Skin epidermis (tissue), 12 donors: ENCODE data around the gene ADGRL3.

ENCODE experiments used
- H3K27ac ChIP-seq, 21 experiments: fragments of 200-600 bp; sonication (generic) in 11 of 21; one replicate each; pipeline ENCODE4 v1.5.0; 2020; ENCODE audit warnings: mild to moderate bottlenecking in 3 of 21, inconsistent platforms in 2 of 21, moderate library complexity in 2 of 21
- H3K4me3 ChIP-seq, 7 experiments: fragments of 200-600 bp; sonication (generic) in 2 of 7; one replicate each; pipeline ENCODE4 v1.5.0; 2020; ENCODE audit warnings: inconsistent platforms in 2 of 7, mild to moderate bottlenecking in 2 of 7, moderate library complexity in 1 of 7

ADGRL3 gene

DNA sequence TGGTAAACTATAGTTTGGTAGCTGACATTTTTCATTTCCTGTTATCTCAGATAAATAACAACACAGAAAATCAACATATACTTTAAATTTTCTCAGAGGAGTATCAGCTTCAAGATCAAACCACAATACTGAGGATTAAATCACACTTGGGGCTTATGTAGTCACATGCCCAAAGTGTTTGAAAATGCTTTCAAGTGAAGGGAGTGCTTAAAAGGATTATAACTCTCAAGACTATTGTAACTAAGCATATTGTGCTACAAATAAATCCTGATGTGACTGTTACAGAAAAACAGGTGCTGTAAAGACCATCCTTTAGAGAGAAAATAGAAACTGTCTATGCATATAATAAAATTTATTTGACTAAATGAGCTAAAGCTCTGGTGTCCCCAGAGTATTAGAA lies 887.6 kb downstream of the ADGRL3 start:
- Histone ChIP-seq H3K4me3 (no peak overlapping the region), H3K27ac (no peak overlapping the region)

DNA sequence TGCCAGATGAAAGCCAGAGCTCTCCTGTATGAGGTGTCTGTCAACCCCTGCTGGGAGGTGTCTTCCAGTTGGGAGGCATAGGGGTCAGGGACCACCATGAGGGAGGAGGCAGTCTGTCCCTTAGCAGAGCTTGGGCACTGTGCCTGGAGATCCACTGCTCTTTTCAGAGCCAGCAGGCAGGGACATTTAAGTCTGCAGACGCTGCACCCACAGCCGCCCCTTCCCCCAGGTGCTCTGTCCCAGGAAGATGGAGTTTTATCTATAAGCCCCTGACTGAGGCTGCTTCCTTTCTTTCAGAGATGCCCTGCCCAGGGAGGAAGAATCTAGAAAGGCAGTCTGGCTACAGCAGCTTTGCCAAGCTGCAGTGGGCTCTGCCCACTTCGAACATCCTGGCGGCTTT lies 893.6 kb downstream of the ADGRL3 start:
- no peak overlapping the region for H3K27ac ChIP-seq
- no peak overlapping the region for H3K4me3 ChIP-seq

DNA sequence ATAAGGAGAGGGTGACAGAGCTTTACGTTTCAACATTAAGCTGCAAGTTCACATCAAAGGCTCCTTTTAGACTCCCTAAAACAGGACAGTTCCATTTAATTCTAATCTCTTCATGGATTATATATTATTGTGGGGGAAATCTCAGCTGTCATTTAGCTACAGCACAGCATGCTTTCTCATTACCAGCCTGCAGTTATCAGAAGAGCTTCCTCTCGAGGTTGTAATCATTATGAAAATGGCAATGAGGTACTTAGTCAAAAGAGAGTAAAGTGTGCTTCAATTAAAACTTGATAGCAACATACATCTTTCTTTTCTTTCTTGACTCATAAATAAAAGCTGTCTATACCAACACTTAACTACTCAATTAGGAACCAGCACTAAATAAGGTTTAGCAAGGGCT lies 896.8 kb downstream of the ADGRL3 start:
- H3K27ac ChIP-seq, result no peak overlapping the region
- H3K4me3 ChIP-seq, result no peak overlapping the region

DNA sequence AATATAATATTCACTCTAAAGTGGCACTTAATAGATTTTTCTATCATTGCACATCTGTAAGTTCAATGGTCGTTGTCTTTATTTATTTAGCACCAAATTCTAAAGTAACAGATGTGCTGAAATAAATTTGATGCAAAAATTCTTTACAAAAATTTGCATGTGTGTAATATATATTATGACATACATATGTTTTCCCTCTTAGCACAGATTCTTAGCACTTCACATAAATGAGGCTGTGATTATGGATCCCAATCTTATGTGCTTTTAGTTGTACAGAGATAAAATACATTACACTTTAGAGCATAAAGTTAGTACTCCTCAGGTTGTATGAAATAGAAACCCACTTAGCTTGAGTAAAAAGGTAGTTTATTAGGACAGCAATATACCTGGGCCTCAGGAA lies 915.1 kb downstream of the ADGRL3 start:
- Histone ChIP-seq H3K27ac (no peak overlapping the region), H3K4me3 (no peak overlapping the region)

- H3K27ac ChIP-seq, result no peak overlapping the region
- H3K4me3 ChIP-seq, result no peak overlapping the region
Observed at GRCh38 chr4:62117886-62118285, 917.8 kb downstream of the ADGRL3 start.

DNA sequence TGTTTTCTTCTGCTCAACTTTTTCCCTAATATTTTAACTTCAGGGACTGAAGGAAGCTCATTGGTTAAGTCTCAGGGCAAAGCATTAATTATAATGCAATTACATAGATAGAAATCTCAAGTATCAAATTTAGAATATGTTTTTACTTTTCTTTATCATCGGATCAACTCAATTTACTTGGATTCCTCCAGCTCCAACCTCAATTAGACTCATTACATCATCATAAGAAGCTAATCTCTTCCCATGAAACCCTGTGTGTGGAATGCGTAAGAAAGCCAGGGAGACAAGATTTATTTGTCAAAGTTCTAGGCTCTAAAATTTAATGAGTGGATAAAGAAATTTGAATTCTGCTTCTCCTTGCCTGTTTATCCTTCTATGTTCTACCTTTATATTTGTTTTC lies 918.4 kb downstream of the ADGRL3 start:
- no peak overlapping the region for H3K4me3 ChIP-seq
- no peak overlapping the region for H3K27ac ChIP-seq

DNA sequence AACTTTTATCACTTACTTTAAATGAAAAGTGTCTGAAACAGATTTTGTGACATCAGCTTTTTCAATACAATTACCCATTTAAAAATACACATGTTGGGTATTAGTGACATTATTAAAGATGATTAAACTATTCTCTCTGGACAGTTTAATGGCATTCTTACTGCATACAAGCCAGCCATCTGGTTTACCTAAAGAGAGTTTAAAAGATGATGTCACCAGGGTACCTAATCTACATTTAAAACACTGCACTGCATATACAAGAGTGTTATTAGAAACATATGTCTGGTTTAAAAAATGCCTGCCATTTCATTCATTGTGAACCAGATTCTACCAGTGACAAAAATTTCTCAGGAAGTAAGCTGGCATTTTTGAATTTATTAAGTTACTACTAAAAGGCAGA lies 919.1 kb downstream of the ADGRL3 start:
- H3K4me3 ChIP-seq, result no peak overlapping the region
- H3K27ac ChIP-seq, result no peak overlapping the region

GRCh38 chr4:62126064-62126732 lies 926.1 kb downstream of the ADGRL3 start:
- no peak overlapping the region for H3K27ac ChIP-seq
- H3K4me3 ChIP-seq, result no peak overlapping the region
